Mucosa of descending colon (tissue), 3 donors: Measurements from ENCODE around the gene TNS1. TPM values are rescaled to one million over a fixed set of nuclear protein-coding genes. Genes with fewer than 3 reads are reported as not detected.

ENCODE experiments used
- ATAC-seq: fragments of 200-7000 bp; cut with Tn5 transposase; one replicate; pipeline ENCODE4 v1.9.1; 2020; ENCODE audit warnings: mild to moderate bottlenecking, moderate library complexity
- DNase-seq, 3 donors: peaks; one replicate each; pipeline ENCODE4 v3.0.0-alpha.2; 2020
- H3K36me3 ChIP-seq: fragments of 200-600 bp; one replicate; pipeline ENCODE4 v1.8.0; 2021; ENCODE audit warnings: low read depth, mild to moderate bottlenecking
- H3K4me1 ChIP-seq: fragments of 200-600 bp; one replicate; pipeline ENCODE4 v1.8.0; 2021; ENCODE audit warnings: low read depth, mild to moderate bottlenecking
- H3K4me3 ChIP-seq: fragments of 200-600 bp; one replicate; pipeline ENCODE4 v1.8.0; 2021; ENCODE audit warnings: mild to moderate bottlenecking
- H3K9me3 ChIP-seq: fragments of 200-600 bp; one replicate; pipeline ENCODE4 v1.8.0; 2021; ENCODE audit warnings: mild to moderate bottlenecking
- CTCF ChIP-seq: fragments of 200-600 bp; IDR thresholded peaks from one replicate; pipeline ENCODE4 v1.8.0; 2022; ENCODE audit warnings: antibody characterized with exemption, mild to moderate bottlenecking
- intact Hi-C, 2 donors: fragments of 100-400 bp; cut with DNase I in 1 of 2; cut with micrococcal nuclease in 1 of 2; formaldehyde crosslinking; loops; one replicate each; pipeline versions ENCODE4 v1.11.0 to v1.11.1; 2022; cut with DNase I, micrococcal nuclease
- total RNA-seq, 3 donors: library from RNA; stranded (reverse); fragmentation: NEBNext Ultra II Directional in 2 of 3; extraction: Animal tissue kit (Norgen Biotek cat#: 25700) in 2 of 3; gene quantifications; one replicate each; pipeline versions ENCODE4 v1.2.1 to v1.2.4, GENCODE V29; 2021 to 2023
- donor health status: DM: no; HTN: no; CAD: no; lungs with moderate emphysema.
- donor health status: DM: no; HTN: no; CAD: no.
- donor health status: DM: no; HTN: yes; CAD: no.

Gene TNS1
- total RNA-seq, 3 donors from 2014 or later = 43.8 to 1,458 (median 121) TPM

- no peak for TF ChIP-seq CTCF
- intact Hi-C loops = no loop called here
- peak in 1 of 3 donors; percentile 24 for DNase-seq
- Histone ChIP-seq H3K4me3 (no peak overlapping the region), H3K4me1 (no peaks in the 10 kb centered on the region), H3K36me3 (no peaks in the 10 kb centered on the region), H3K9me3 (no peaks in the 10 kb centered on the region)
- no peak for ATAC-seq
Measured at GRCh38 chr2:217839750-217840107, 163.1 kb downstream of the TNS1 start.

GRCh38 chr2:217839073-217839749 is 163.6 kb downstream of the TNS1 start:
- no peak for ATAC-seq
- Histone ChIP-seq H3K9me3 (no peaks in the 10 kb centered on the region), H3K36me3 (no peaks in the 10 kb centered on the region), H3K4me1 (no peaks in the 10 kb centered on the region), H3K4me3 (no peak overlapping the region)
- TF ChIP-seq CTCF = no peak
- DNase-seq = peak in 1 of 3 donors; percentile 17
- intact Hi-C loops = no loop called here

GRCh38 chr2:217838409-217838831 is 164.4 kb downstream of the TNS1 start:
- Histone ChIP-seq H3K4me1 (no peaks in the 10 kb centered on the region), H3K36me3 (no peaks in the 10 kb centered on the region), H3K9me3 (no peaks in the 10 kb centered on the region), H3K4me3 (no peak overlapping the region)
- intact Hi-C loops = no loop called here
- peak in 1 of 3 donors; percentile 34 for DNase-seq
- TF ChIP-seq CTCF = no peak
- ATAC-seq = no peak

- Histone ChIP-seq H3K4me3 (no peak overlapping the region), H3K9me3 (no peaks in the 10 kb centered on the region), H3K36me3 (no peaks in the 10 kb centered on the region), H3K4me1 (no peaks in the 10 kb centered on the region)
- TF ChIP-seq CTCF = no peak
- intact Hi-C loops = no loop called here
- DNase-seq (peak in 1 of 3 donors; percentile 10), ATAC-seq (no peak)
Measured at GRCh38 chr2:217837530-217837929, 165.3 kb downstream of the TNS1 start.

DNA sequence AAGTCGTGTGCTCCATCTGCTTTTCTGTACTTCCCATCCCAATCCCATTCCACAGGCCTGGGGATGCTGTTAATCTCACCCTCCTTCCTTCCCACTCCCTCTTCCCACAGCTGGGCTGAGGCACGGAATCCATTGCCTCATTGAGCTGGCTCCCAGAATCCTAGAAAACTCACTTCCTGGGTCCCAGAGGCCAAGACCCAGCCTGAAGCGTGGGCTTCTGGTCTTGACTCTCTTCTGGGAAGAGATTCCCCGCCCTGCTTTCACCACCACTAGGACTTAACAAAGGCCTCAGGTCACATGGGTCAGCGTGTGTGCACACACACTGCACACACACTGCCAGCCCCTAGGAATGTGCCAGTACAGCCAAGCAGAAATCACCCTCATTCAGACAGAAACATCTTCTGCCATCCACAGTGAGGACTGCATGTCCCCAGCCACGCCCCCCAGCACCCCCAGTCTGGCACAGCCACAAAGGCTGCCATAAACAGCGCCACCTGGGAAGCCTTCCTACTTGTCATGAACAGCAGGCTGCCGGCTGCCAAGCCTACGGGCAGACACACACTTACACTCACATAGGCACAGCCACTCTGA is 165.8 kb downstream of the TNS1 start:
- no peak overlapping the region for H3K4me3 ChIP-seq
- intact Hi-C loops = no loop called here
- DNase-seq (peak; percentile 52 to 64 (median 57)), ATAC-seq (peak; percentile 55)
- no peaks in the 10 kb centered on the region for H3K36me3 ChIP-seq
- H3K4me1 ChIP-seq = no peaks in the 10 kb centered on the region
- H3K9me3 ChIP-seq = no peaks in the 10 kb centered on the region
- no peak for TF ChIP-seq CTCF
